ENCODE results near the gene TKFC.

- no peak for TF ChIP-seq CTCF (IDR thresholded peaks at IDR 0.05)
- no peak for TF ChIP-seq POLR2A (IDR thresholded peaks at IDR 0.05)
- TF ChIP-seq POLR2AphosphoS5 (IDR thresholded peaks at IDR 0.05): no peak
These were observed 28.3 kb downstream of the TKFC start for GRCh38 chr11:61361237-61361740.
